HUES64 (cell line): ENCODE measurements around the gene TSEN54.

Source experiments
- H3K27ac ChIP-seq: 2 replicates; pipeline ENCODE4 v1.7.0; 2013; ENCODE audit warnings: low read depth, low read length, inconsistent platforms
- H3K27me3 ChIP-seq: 2 replicates; pipeline ENCODE4 v1.6.1; 2013; ENCODE audit warnings: mild to moderate bottlenecking, low read length; ENCODE audit not compliant: insufficient read depth
- H3K36me3 ChIP-seq: 2 replicates; pipeline ENCODE4 v1.6.1; 2013; ENCODE audit warnings: mild to moderate bottlenecking, low read length; ENCODE audit not compliant: insufficient read depth
- H3K4me1 ChIP-seq: 2 replicates; pipeline ENCODE4 v1.6.1; 2013; ENCODE audit warnings: mild to moderate bottlenecking, low read length, moderate library complexity; ENCODE audit not compliant: insufficient read depth
- H3K4me3 ChIP-seq: 2 replicates; pipeline ENCODE4 v1.5.1; 2013; ENCODE audit warnings: mild to moderate bottlenecking, low read length, moderate library complexity
- H3K9ac ChIP-seq: 2 replicates; pipeline ENCODE4 v1.6.1; 2013; ENCODE audit warnings: mild to moderate bottlenecking, low read depth, low read length
- H3K9me3 ChIP-seq: 2 replicates; pipeline ENCODE4 v1.6.1; 2013; ENCODE audit warnings: low read depth, low read length; ENCODE audit not compliant: insufficient read depth
- WGBS: fragments of 150-250, 120-280 bp; methylation state at CpG from one replicate; pipeline ENCODE4 v1.1.7; 2013; ENCODE audit warnings: missing lambda C conversion rate; 5-methylcytosine and 5-hydroxymethylcytosine counted together

Gene TSEN54

GRCh38 chr17:75572713-75573539 is 56.6 kb downstream of the TSEN54 start:
- WGBS: 95% methylated on average over 39 of the region's 39 CpGs
- Histone ChIP-seq H3K4me1 (no peaks in the 10 kb centered on the region), H3K36me3 (0 out of 2 replicates have a peak, but pooled peaks cover 2% of the 10 kb centered on the region), H3K27ac (no peak overlapping the region), H3K9ac (no peak overlapping the region), H3K9me3 (no peaks in the 10 kb centered on the region), H3K4me3 (no peak overlapping the region), H3K27me3 (no peaks in the 10 kb centered on the region)

DNA sequence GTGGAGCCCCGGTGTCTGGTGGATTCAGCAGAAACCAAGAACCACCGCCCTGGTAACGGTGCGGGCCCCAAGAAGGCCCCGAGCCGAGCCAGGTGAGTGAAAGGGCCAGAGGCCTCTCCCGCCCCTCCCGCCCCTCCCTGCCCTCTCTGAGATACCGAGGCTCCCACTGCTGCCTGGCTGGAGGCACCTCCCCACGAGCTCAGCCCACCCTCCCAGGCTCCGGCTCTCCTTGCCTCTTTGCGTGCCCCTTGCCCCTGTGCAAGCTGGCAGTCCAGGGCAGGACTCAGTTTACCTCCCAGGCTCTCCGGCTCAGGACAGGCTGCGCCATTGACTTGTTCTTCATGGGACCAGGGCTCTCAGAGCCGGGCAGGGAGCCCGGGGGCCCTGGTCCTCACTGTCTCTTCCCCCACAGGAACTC is 57.2 kb downstream of the TSEN54 start:
- 91% methylated on average over 16 of the region's 16 CpGs for WGBS
- no peak overlapping the region for H3K27ac ChIP-seq
- 0 out of 2 replicates have a peak, but pooled peaks cover 2% of the 10 kb centered on the region for H3K36me3 ChIP-seq
- H3K4me1 ChIP-seq: no peaks in the 10 kb centered on the region
- H3K9ac ChIP-seq: no peak overlapping the region
- no peaks in the 10 kb centered on the region for H3K27me3 ChIP-seq
- no peaks in the 10 kb centered on the region for H3K9me3 ChIP-seq
- H3K4me3 ChIP-seq: no peak overlapping the region

DNA sequence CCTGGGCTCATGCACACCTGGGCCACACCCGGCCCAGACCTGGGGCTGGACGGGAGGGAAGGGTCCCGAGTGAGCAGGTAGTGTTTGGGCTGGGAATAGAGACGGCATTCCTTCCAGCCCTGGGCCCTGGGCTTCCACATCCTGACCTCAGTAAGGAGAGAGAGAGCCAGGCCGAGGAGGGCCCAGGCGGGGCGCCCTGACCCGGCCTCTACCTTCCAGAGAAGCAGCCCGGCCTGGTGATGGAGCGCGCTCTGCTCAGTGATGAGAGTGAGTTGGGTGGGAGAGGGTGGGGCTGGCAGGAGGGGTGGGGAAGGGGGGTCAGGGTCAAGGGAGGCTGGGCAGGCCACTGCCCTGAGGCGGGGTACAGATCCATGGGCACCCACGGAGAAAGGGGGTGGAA is 57.7 kb downstream of the TSEN54 start:
- Histone ChIP-seq H3K27ac (no peak overlapping the region), H3K4me1 (no peaks in the 10 kb centered on the region), H3K9me3 (no peaks in the 10 kb centered on the region), H3K36me3 (0 out of 2 replicates have a peak, but pooled peaks cover 2% of the 10 kb centered on the region), H3K9ac (no peak overlapping the region), H3K4me3 (no peak overlapping the region), H3K27me3 (no peaks in the 10 kb centered on the region)
- 95% methylated on average over 13 of the region's 13 CpGs for WGBS
